GM12892 (cell line): ENCODE results near the gene CNTN6.

Source experiments
- DNase-seq: peaks from one replicate; pipeline ENCODE4 v3.0.0; 2011; ENCODE audit not compliant: insufficient read length
- FAIRE-seq: peaks from 2 replicates; lab custom pipeline; 2011; peaks lifted over from hg19 to GRCh38; lab: Jason Lieb, UNC
- POLR2A ChIP-seq: IDR thresholded peaks from 2 replicates; pipeline ENCODE4 v1.6.1; 2011; ENCODE audit warnings: low read depth, low read length, control low read depth
- POLR2AphosphoS5 ChIP-seq: IDR thresholded peaks from 2 replicates; pipeline ENCODE4 v1.6.1; 2011; ENCODE audit warnings: low read depth, low read length, control low read depth
- TAF1 ChIP-seq: IDR thresholded peaks from 2 replicates; pipeline ENCODE4 v1.6.1; 2011; ENCODE audit warnings: low read depth, mild to moderate bottlenecking, control low read depth, low read length, borderline replicate concordance

Gene CNTN6

DNA sequence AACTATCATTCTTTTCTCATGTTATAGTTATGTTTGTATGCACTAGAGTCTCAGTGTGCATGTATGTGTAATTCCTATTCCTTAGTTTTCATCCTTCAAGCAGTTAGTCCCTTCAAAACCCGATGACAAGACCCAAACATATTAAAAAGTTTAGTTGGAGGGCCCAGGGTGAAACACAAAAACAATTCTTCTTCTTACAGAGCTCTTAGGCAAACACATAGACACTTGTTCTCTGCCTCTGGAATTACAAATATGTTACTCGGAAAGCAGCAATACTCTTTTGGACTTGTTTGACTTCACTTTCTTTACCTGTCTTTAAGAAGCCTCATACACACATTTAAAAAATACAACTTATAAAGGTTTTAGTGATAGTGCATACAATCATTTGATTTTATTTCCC is 763 bp upstream of the CNTN6 start:
- TF ChIP-seq POLR2AphosphoS5, result no peak
- no peak for TF ChIP-seq POLR2A
- no peak for TF ChIP-seq TAF1
- FAIRE-seq (no peak), DNase-seq (no peak)

DNA sequence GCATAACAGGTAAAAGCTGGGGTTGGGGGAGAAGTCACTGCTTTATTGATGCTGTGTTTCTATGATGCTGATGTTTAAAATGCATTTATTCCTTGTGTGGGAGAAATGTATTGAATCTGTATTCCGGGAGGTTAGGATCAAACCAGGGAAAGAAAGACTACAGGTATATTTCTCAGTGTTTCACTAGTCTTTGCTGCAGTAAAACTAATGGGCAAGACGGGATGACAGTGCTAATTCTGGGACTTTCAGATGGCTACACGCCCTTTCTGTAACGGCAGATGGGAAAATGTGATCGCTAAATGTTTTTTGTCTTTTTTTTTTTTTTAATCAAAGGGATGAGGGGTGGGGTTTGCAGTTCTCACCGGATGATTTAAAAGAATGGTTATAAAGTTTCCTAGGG is 393 bp downstream of the CNTN6 start:
- DNase-seq (no peak), FAIRE-seq (no peak)
- TF ChIP-seq TAF1, result no peak
- no peak for TF ChIP-seq POLR2A
- no peak for TF ChIP-seq POLR2AphosphoS5

DNA sequence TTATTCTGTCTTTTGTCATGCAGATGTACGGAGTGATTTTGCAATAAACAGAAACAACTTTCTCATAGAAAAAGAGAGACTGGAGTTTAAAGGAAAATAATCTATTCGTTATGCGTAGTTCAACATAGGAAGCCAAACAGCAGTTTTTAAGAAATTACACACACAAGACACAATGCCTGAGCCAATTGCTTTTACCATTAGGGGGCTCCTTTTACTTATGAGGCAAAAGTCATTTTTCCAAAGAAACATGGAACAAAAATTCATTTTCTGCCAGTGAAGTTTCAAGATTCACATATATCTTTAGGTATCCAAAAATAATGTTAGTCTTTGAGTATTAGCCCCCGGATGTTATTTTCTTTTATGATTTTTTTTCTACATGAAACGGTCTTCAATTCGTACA is 10.7 kb downstream of the CNTN6 start:
- TF ChIP-seq TAF1, result no peak
- FAIRE-seq (no peak), DNase-seq (no peak)

DNA sequence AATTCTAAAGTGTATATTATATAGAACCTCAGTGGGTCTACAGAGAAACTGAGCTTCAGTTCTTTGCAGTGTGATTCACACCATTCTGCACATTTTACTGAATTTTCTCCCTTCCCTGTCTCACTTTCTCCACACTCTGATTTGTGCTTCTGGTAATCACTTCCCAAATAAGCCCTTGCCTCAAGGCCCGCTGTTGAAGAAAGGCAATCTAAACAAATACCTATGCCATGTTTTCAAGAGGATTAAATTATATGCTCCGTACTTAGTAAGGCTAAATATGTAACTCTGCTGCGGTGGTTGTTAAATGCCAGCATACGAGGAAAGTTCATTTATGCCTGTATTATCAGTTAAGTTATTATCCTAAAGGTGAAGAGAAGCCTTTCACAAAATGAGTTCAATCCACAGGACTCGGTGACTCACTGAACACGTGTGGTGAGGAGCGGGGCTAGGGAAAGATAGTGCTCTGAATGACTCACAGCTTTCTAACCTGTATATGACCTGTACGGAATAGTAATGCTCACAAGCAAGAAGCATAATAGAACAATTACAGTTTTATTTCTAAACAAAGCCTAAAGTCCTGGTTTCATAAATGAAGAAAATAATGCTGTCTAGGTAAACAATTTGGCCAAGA is 25.1 kb downstream of the CNTN6 start:
- TF ChIP-seq POLR2AphosphoS5 (no peak), TAF1 (no peak), POLR2A (no peak)
- DNase-seq, result no peak
- no peak for FAIRE-seq

DNA sequence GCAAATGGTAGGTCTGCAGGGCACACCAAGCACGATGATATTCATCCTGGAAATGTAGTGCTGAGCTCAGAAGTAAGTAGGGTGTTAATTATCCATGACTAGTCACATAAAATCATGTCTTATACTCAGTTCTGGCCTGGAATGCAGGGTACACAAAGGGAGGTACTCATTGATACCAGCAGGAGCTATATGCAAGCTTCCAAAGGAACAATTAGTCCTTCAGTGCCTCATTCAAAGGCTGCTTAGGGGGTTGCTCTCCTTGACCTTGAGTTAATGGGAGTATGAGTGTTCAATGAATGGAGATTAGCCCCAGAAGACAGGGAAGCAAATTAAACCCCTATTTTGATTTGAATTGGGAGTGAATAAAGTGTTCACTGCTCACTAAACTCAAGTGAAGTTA is 38.3 kb downstream of the CNTN6 start:
- FAIRE-seq, result no peak
- TF ChIP-seq POLR2AphosphoS5 (no peak), TAF1 (no peak), POLR2A (no peak)
- DNase-seq, result no peak

DNA sequence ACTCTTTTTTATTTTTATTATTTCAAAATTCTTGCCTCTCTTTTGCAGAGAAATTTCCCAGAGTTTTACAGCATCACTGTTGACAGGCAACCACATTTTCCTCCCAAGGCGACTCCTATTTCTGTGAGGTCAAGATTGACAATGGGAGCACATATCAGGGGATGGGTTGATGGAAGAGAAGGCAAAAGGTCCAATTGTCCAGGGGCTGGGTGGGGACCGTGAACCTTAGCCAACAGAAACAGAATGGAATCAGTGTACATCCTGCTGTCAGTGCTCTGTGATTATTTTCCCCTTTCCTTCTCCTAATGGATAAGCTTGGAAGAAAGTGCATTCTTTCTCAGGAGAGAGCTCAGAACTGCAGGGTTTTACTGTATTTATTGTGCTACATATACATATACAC is 42.4 kb downstream of the CNTN6 start:
- no peak for FAIRE-seq
- no peak for DNase-seq
- TF ChIP-seq TAF1, result no peak
- TF ChIP-seq POLR2A, result no peak
- TF ChIP-seq POLR2AphosphoS5, result no peak

DNA sequence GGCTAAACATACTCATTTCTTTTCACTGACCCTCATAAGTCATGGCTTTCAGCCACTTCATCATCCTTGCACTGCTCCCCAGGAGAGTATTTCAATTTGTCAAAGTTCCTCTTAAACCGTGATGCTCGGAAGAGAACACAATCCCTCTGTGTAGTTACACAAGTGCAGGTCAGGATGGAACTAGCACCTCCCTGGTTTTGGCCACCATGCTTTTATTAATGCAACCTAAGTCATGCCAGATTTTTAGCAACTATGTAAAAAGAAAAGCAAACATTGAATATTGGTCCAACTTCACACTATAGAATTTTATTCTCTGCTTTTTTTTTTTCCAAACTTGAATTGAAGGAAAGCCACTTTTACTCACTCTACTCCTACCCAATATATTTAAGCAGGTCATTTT is 45.2 kb downstream of the CNTN6 start:
- TF ChIP-seq TAF1, result no peak
- TF ChIP-seq POLR2A, result no peak
- no peak for TF ChIP-seq POLR2AphosphoS5
- FAIRE-seq, result no peak

DNA sequence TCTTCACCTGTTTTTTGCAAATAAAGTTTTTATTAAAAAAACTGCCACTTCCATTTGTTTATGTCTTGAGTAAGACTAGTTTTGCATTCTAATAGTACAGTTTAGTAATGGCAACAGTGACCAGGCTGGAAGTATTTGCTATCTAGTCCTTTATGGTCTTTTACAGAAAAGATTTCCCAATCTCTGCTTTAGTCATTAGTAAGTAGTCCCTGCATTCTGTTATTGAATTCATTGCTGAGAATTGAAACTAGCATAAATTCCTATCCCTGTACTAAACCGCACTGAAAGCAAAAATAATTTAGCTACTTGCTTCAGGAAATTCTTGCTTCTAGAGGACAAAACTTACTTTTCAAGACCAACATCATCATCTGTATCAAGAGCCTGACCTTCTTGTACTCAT is 46.2 kb downstream of the CNTN6 start:
- TF ChIP-seq TAF1, result no peak
- no peak for TF ChIP-seq POLR2AphosphoS5
- no peak for TF ChIP-seq POLR2A
- no peak for FAIRE-seq
- DNase-seq, result no peak

More for the DNA sequence above, 45.2 kb downstream of the CNTN6 start:
- no peak for DNase-seq

DNA sequence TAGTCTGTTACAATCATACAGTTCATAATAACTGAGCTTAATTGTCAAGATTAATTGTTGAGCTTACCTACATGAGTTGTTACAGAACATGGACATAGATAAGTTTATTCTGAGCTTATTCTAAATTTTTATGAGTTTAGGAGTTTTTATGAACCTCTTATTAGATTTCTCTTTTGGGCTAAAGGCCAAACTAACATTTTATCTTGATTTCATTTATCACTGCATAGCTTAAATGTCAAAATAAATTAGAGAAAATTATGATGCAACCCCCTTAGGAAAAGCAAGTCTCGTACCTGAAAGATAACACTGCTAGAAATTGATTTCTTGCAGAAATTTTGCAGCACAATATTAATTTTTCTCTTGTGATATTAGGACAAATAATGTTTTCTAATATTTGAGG is 54.5 kb downstream of the CNTN6 start:
- no peak for FAIRE-seq
- TF ChIP-seq POLR2A, result no peak
- no peak for TF ChIP-seq TAF1
- no peak for TF ChIP-seq POLR2AphosphoS5
- DNase-seq, result no peak

DNA sequence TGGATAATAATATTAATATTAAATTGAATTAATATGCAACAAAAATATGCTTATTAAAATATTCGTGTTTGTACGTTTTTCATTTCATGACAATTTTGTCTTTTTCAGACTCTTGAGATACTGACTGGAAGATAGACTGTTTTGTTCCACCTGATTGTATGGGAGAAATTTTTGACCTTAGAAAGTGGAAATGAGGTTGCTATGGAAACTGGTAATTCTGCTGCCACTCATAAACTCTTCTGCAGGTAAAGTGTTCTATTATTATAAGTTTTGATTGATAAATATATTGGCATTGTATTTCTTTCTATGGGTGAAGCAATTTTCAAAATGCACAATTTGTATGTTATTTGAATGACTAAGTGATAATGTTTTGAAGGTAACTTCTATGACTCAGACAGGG is 55.0 kb downstream of the CNTN6 start:
- DNase-seq (no peak), FAIRE-seq (no peak)
- TF ChIP-seq POLR2AphosphoS5 (no peak), TAF1 (no peak), POLR2A (no peak)

DNA sequence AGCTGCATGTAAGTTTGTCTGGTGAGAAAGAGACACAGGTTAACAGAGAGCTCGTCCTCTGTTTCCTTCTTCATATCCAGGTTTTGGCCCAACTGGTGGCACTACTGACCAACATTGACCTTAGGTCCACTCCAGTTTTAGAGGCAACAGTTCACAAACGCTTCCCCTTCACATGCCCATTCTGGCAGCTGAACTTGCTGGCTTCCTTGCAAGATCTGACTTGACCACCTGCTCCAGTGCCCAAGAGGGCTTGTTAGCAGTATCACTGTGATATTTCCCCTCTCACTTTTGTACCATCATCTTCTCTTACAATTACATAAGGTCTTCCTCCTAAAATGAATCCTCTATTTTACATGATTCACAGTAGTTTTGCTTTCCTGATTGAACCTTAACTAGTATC is 71.3 kb downstream of the CNTN6 start:
- no peak for TF ChIP-seq TAF1
- no peak for TF ChIP-seq POLR2A
- no peak for TF ChIP-seq POLR2AphosphoS5
- FAIRE-seq (no peak), DNase-seq (no peak)

DNA sequence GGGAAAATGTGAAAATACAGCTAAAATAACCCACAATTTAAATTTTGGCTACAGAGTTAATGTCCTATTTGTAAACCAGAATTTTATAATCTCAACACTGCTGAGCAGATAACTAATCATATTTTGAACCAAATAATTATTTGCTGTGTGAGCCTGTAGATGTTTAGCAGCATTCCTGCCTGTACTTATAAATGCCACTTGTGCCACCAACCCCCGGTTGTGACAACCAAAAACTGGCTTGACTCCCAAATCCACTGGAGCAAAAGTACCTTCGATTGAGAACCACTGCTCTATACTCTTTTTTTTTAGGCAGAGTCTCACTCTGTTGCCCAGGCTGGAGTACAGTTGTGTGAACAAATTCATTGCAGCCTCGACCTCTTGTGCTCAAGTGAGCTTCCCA is 78.5 kb downstream of the CNTN6 start:
- FAIRE-seq (no peak), DNase-seq (no peak)
- no peak for TF ChIP-seq POLR2A
- no peak for TF ChIP-seq POLR2AphosphoS5
- TF ChIP-seq TAF1, result no peak

DNA sequence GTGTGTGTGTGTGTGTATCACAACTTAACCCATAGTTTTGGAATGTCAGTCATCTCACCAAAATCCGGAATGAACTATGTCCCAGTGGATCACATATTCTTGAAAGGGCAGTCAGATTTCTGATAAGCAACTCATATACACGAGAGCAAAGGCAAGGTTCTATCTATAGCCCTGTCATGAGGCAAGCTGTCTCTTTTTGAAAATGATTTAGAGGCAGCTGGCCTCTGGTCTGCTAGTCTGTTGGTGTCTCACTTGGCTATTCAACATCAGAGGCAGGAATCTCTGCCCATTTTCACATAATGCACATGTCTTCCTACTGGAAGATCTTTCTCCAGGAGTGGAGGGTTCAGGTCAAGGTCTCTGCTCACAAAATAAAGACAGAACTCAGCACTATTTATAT is 79.8 kb downstream of the CNTN6 start:
- no peak for FAIRE-seq
- TF ChIP-seq POLR2AphosphoS5, result no peak
- TF ChIP-seq POLR2A, result no peak
- no peak for TF ChIP-seq TAF1
- DNase-seq, result no peak
